BJ (cell line): Measurements from ENCODE around the gene NCAPH2. TPM values are rescaled to one million over a fixed set of nuclear protein-coding genes. Genes with fewer than 3 reads are reported as not detected.
"Not testable (repeated sequence)": the region's sequence is repeated elsewhere in the genome, so short reads cannot be mapped to it uniquely, and the experiment has no call there.

Experiments used
- CTCF ChIA-PET: fragments of 350-600 bp; formaldehyde crosslinking; extraction: SDS; loops from one replicate; lab custom pipeline; 2021; ENCODE audit warnings: antibody characterized with exemption, inconsistent platforms; lab: Yijun Ruan, JAX
- POLR2A ChIA-PET: fragments of 300-600 bp; sonication (Branson Sonifier 250); formaldehyde crosslinking; extraction: SDS; loops from one replicate; lab custom pipeline; 2021; ENCODE audit warnings: antibody characterized with exemption; lab: Charles Lee
- DNase-seq: peaks from one replicate; pipeline ENCODE4 v3.0.0-alpha.2; 2011; ENCODE audit warnings: low read depth
- H3K27me3 ChIP-seq: 2 replicates; pipeline ENCODE4 v1.6.0; 2011; ENCODE audit warnings: low read length; ENCODE audit not compliant: control insufficient read depth, insufficient read depth
- H3K36me3 ChIP-seq: 2 replicates; pipeline ENCODE4 v1.5.1; 2011; ENCODE audit warnings: low read length; ENCODE audit not compliant: control insufficient read depth, insufficient read depth
- H3K4me3 ChIP-seq: 2 replicates; pipeline ENCODE4 v1.5.1; 2011; ENCODE audit warnings: low read depth, mild to moderate bottlenecking, control low read depth, low read length
- polyA plus RNA-seq: library from polyadenylated mRNA; depleted of rRNA; stranded (reverse); fragments of >200 nt; gene quantifications from 2 replicates; pipeline ENCODE4 v1.2.3, GENCODE V29; 2011
- TF ChIP-seq, protein P1 (sequence below): IDR thresholded peaks from 2 replicates; pipeline ENCODE4 v1.5.1; 2011; ENCODE audit warnings: low read depth, mild to moderate bottlenecking, control low read depth, inconsistent platforms, low read length, moderate library complexity; ENCODE audit not compliant: insufficient read depth

The NCAPH2 gene
- polyA plus RNA-seq, 1 experiment = 31.7 TPM

- no peaks in the 10 kb centered on the region for H3K27me3 ChIP-seq
- peaks cover 33% of the 10 kb centered on the region for H3K36me3 ChIP-seq
- H3K4me3 ChIP-seq = no peak overlapping the region
- TF ChIP-seq, protein P1, sequence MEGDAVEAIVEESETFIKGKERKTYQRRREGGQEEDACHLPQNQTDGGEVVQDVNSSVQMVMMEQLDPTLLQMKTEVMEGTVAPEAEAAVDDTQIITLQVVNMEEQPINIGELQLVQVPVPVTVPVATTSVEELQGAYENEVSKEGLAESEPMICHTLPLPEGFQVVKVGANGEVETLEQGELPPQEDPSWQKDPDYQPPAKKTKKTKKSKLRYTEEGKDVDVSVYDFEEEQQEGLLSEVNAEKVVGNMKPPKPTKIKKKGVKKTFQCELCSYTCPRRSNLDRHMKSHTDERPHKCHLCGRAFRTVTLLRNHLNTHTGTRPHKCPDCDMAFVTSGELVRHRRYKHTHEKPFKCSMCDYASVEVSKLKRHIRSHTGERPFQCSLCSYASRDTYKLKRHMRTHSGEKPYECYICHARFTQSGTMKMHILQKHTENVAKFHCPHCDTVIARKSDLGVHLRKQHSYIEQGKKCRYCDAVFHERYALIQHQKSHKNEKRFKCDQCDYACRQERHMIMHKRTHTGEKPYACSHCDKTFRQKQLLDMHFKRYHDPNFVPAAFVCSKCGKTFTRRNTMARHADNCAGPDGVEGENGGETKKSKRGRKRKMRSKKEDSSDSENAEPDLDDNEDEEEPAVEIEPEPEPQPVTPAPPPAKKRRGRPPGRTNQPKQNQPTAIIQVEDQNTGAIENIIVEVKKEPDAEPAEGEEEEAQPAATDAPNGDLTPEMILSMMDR = no peak
- no peak for DNase-seq
- ChIA-PET POLR2A (no interaction called here), CTCF (interaction anchor here (1.3 kb wide), 1 partner anchor 26 kb away, joined by 3 read pairs; the partner anchor contains the start of gene KLHDC7B)
Measured at GRCh38 chr22:50519151-50519550, 11.1 kb downstream of the NCAPH2 start.

GRCh38 chr22:50520184-50520583 lies 12.2 kb downstream of the NCAPH2 start:
- CTCF ChIA-PET = not testable (repeated sequence)

DNA sequence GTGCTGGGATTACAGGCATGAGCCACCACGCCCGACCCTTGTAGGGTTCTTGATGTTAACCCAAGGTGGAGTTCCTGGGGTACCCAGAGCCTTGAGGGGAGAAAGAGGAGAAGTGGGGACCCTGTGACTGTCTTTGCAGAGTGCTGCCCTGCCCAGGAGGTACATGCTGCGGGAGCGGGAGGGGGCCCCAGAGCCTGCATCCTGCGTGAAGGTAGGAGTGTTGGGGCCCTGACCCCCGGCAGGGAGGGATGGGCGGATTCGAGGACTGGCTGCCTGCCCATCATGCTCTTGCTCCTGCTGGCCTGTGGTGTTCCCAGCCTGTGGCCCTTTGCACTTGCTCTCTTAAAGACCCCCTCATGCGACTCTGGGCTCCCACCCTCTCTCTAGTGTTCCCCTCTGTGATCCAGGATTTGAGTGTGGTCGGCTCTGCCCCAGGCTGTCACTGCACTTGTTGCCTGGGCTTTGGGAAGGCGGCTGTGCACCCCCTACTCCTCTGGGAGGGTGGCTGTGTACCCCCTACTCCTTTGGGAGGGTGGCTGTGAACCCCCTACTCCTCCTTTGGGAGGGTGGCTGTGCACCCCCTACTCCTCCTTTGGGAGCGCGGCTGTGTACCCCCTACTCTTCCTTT lies 12.9 kb downstream of the NCAPH2 start:
- ChIA-PET CTCF (interaction anchor here (0.6 kb wide), 1 partner anchor 20 kb away, joined by 3 read pairs; no protein-coding TSS in a partner anchor), POLR2A (interaction anchor here (0.5 kb wide), 1 partner anchor 13 kb away, joined by 3 read pairs; the partner anchor contains the start of gene LMF2)
- TF ChIP-seq, protein P1 = no peak
- no peak overlapping the region for H3K4me3 ChIP-seq
- DNase-seq = no peak
- no peaks in the 10 kb centered on the region for H3K27me3 ChIP-seq
- peaks cover 33% of the 10 kb centered on the region for H3K36me3 ChIP-seq

More at GRCh38 chr22:50520184-50520583, 12.2 kb downstream of the NCAPH2 start:
- H3K27me3 ChIP-seq, POLR2A ChIA-PET, DNase-seq, H3K4me3 ChIP-seq: not testable (repeated sequence)
- H3K36me3 ChIP-seq = peaks cover 33% of the 10 kb centered on the region

- CTCF ChIA-PET = interaction anchor here (0.6 kb wide), 1 partner anchor 19 kb away, joined by 3 read pairs; no protein-coding TSS in a partner anchor
- Histone ChIP-seq H3K27me3 (no peaks in the 10 kb centered on the region), H3K4me3 (no peak overlapping the region), H3K36me3 (peaks cover 31% of the 10 kb centered on the region)
- DNase-seq = no peak
- TF ChIP-seq, protein P1 = no peak
- POLR2A ChIA-PET = interaction anchor here (0.5 kb wide), 1 partner anchor 14 kb away, joined by 3 read pairs; the partner anchor contains the start of gene LMF2
Measured at GRCh38 chr22:50521710-50522109, 13.7 kb downstream of the NCAPH2 start.

GRCh38 chr22:50522208-50522805 lies 14.3 kb downstream of the NCAPH2 start:
- ChIA-PET POLR2A (no interaction called here), CTCF (no interaction called here)
- TF ChIP-seq, protein P1 = no peak
- no peak for DNase-seq
- H3K27me3 ChIP-seq = no peaks in the 10 kb centered on the region
- H3K4me3 ChIP-seq = no peak overlapping the region
- peaks cover 31% of the 10 kb centered on the region for H3K36me3 ChIP-seq
